ENCODE measurements around the gene GLI3.

Gene GLI3

DNA sequence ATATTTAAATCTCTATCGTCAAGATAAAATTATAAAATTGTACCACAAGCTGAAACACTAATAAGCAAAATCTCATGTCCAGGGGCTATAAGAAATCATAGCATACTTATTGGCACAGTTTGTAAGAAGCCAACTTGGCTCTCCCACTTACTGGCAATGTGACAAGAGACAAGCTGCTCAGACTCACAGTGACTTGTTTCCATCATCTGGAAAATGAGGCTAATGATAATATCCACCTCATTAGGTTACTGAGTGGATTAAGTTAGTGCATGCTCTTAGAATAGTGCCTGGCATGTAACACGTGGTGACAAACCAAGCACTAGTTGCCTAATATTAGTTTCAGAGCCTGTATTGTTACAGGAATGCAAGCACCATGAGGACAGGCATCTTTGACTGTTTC is 234.4 kb downstream of the GLI3 start:
- Mint-ChIP-seq H3K4me1 (no peaks in the 10 kb centered on the region), H3K27ac (no peak overlapping the region), H3K9me3 (no peaks in the 10 kb centered on the region), H3K36me3 (no peaks in the 10 kb centered on the region), H3K4me3 (no peak overlapping the region)
- no peak for ATAC-seq
- DNase-seq (ENCODE audit: low spot score in 2 of 2), result no peak

GRCh38 chr7:41999736-42000283 is 237.2 kb downstream of the GLI3 start:
- Mint-ChIP-seq H3K27ac (no peak overlapping the region), H3K9me3 (no peaks in the 10 kb centered on the region), H3K36me3 (no peaks in the 10 kb centered on the region), H3K4me3 (no peak overlapping the region), H3K4me1 (no peaks in the 10 kb centered on the region)
- DNase-seq (ENCODE audit: low spot score in 2 of 2) (no peak), ATAC-seq (no peak)

- ATAC-seq (no peak), DNase-seq (ENCODE audit: low spot score in 2 of 2) (no peak)
- Mint-ChIP-seq H3K36me3 (no peaks in the 10 kb centered on the region), H3K4me3 (no peak overlapping the region), H3K9me3 (no peaks in the 10 kb centered on the region), H3K4me1 (no peaks in the 10 kb centered on the region), H3K27ac (no peak overlapping the region)
Observed at GRCh38 chr7:41998041-41998440, 239.0 kb downstream of the GLI3 start.

DNA sequence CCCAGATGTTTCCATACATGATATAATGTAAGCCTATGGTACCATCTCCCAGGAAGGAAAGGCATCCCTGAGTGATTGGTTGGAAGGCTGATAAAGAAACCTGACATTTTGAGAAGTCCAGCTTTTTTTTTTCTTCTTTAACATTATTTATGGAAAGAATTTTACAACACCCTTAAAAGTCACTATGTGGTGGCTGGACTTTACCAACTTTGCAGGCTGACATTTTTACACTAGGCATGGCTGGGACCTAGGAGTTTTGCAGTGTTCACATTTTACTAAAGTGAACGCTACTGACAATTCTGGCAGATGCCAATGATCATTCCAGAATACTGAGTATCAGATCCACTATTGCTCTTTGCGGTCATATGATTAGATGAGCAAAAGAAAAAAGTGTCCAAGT is 239.9 kb downstream of the GLI3 start:
- ATAC-seq (no peak), DNase-seq (ENCODE audit: low spot score in 2 of 2) (no peak)
- Mint-ChIP-seq H3K36me3 (no peaks in the 10 kb centered on the region), H3K27ac (no peak overlapping the region), H3K4me3 (no peak overlapping the region), H3K9me3 (no peaks in the 10 kb centered on the region), H3K4me1 (no peaks in the 10 kb centered on the region)

DNA sequence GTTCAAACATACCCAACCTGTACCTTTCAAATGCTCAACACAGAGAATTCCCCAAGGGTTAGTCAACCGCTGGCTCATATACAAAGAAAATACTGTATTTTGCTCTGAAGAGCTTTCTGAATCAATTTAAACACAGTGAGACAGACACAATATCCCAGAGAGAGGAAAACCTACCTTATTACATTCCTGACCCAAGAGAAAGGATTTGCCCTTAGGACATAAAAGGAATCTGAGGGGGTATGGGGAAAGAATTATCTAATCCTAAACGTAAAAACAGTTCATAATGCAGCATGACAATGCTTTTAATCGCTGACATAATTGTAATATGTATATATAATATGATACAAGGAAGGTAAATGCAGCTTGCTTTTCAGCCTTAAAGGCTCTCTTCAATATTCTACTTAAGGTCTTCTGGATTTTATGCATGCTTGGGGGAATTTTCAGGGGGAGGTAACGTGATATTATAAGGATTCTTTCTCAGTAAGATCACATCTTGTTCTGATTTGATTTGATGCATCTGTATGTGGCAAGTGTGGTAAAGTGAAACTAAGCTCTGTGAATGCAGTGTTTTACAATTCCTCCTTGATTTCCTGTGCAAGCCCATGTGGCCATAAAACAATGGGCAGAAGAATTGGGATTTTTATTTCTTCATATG is 240.5 kb downstream of the GLI3 start:
- DNase-seq (ENCODE audit: low spot score in 2 of 2), result no peak
- H3K36me3 Mint-ChIP-seq, result no peaks in the 10 kb centered on the region
- H3K4me3 Mint-ChIP-seq, result no peak overlapping the region
- H3K4me1 Mint-ChIP-seq, result no peaks in the 10 kb centered on the region
- no peak for ATAC-seq
- H3K9me3 Mint-ChIP-seq, result no peaks in the 10 kb centered on the region
- no peak overlapping the region for H3K27ac Mint-ChIP-seq

- Mint-ChIP-seq H3K27ac (no peak overlapping the region), H3K4me3 (no peak overlapping the region), H3K4me1 (no peaks in the 10 kb centered on the region), H3K36me3 (no peaks in the 10 kb centered on the region), H3K9me3 (no peaks in the 10 kb centered on the region)
- DNase-seq (ENCODE audit: low spot score in 2 of 2) (no peak), ATAC-seq (no peak)
Observed at GRCh38 chr7:41995632-41996271, 241.3 kb downstream of the GLI3 start.

- Mint-ChIP-seq H3K9me3 (no peaks in the 10 kb centered on the region), H3K36me3 (no peaks in the 10 kb centered on the region), H3K4me1 (no peaks in the 10 kb centered on the region), H3K27ac (no peak overlapping the region), H3K4me3 (no peak overlapping the region)
- ATAC-seq (no peak), DNase-seq (ENCODE audit: low spot score in 2 of 2) (no peak)
Observed at GRCh38 chr7:41994746-41995110, 242.3 kb downstream of the GLI3 start.

GRCh38 chr7:41994036-41994745 is 242.8 kb downstream of the GLI3 start:
- H3K4me3 Mint-ChIP-seq, result no peak overlapping the region
- ATAC-seq (no peak), DNase-seq (ENCODE audit: low spot score in 2 of 2) (no peak)
- no peaks in the 10 kb centered on the region for H3K4me1 Mint-ChIP-seq
- no peaks in the 10 kb centered on the region for H3K9me3 Mint-ChIP-seq
- H3K36me3 Mint-ChIP-seq, result no peaks in the 10 kb centered on the region
- no peak overlapping the region for H3K27ac Mint-ChIP-seq

GRCh38 chr7:41992881-41993867 is 243.8 kb downstream of the GLI3 start:
- DNase-seq (ENCODE audit: low spot score in 2 of 2) (no peak), ATAC-seq (no peak)
- Mint-ChIP-seq H3K36me3 (no peaks in the 10 kb centered on the region), H3K27ac (no peak overlapping the region), H3K9me3 (no peaks in the 10 kb centered on the region), H3K4me3 (no peak overlapping the region), H3K4me1 (no peaks in the 10 kb centered on the region)

DNA sequence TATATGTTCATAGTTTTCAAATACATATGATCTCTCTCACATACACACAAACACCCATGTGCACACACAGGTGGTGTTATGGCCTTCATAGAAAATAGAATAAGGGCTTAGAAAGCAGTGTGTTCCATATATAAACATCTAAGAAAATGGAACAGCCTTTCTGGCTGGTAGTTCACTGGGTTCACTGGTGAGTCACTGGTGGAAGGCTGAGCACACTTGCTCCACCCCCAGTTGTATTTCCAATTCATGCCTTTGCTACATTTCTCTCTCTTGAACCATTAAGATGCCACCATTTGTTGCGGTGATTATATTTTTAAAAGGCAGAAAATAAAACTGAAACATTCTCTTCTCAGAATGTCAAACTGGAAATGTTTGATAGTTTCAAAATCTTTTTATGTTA is 252.1 kb downstream of the GLI3 start:
- H3K36me3 Mint-ChIP-seq, result no peaks in the 10 kb centered on the region
- H3K4me3 Mint-ChIP-seq, result no peak overlapping the region
- no peak overlapping the region for H3K27ac Mint-ChIP-seq
- no peaks in the 10 kb centered on the region for H3K9me3 Mint-ChIP-seq
- H3K4me1 Mint-ChIP-seq, result no peaks in the 10 kb centered on the region
- ATAC-seq (no peak), DNase-seq (ENCODE audit: low spot score in 2 of 2) (no peak)

- no peak for DNase-seq (ENCODE audit: low spot score in 2 of 2)
- no peaks in the 10 kb centered on the region for H3K36me3 Mint-ChIP-seq
- H3K27ac Mint-ChIP-seq, result no peak overlapping the region
- H3K4me1 Mint-ChIP-seq, result no peaks in the 10 kb centered on the region
- ATAC-seq, result no peak
- H3K4me3 Mint-ChIP-seq, result no peak overlapping the region
- no peaks in the 10 kb centered on the region for H3K9me3 Mint-ChIP-seq
Observed at GRCh38 chr7:41981046-41982040, 255.7 kb downstream of the GLI3 start.

DNA sequence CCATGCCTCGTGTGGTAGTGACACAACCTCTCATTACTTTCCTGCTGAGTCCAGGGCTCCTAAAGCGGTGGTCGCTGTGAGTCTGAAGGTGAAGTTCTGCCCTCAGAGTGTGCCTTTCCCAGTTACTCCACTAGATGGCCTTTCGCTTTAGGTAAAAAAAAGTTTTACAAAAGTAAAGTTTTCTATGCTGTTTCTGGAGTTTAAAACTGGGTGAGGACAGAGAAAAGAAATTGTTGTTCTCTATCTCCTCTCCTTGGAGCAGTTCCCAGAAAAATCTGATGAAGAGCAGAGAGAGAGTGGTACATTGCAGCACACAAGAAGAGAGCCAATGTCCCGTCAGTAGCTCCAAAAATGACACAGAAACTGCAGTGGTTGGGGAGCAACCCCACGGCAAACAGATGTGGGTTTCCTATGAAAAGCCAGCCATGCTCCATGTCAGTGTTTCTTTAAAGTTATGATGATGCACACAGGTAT is 257.1 kb downstream of the GLI3 start:
- H3K4me3 Mint-ChIP-seq, result no peak overlapping the region
- H3K36me3 Mint-ChIP-seq, result no peaks in the 10 kb centered on the region
- DNase-seq (ENCODE audit: low spot score in 2 of 2) (no peak), ATAC-seq (no peak)
- no peaks in the 10 kb centered on the region for H3K4me1 Mint-ChIP-seq
- H3K9me3 Mint-ChIP-seq, result no peaks in the 10 kb centered on the region
- no peak overlapping the region for H3K27ac Mint-ChIP-seq

GRCh38 chr7:41978858-41979257 is 258.2 kb downstream of the GLI3 start:
- no peak for DNase-seq (ENCODE audit: low spot score in 2 of 2)
- Mint-ChIP-seq H3K4me1 (no peaks in the 10 kb centered on the region), H3K4me3 (no peak overlapping the region), H3K27ac (no peak overlapping the region), H3K36me3 (no peaks in the 10 kb centered on the region), H3K9me3 (no peaks in the 10 kb centered on the region)
- ATAC-seq, result no peak

- no peak overlapping the region for H3K4me3 Mint-ChIP-seq
- no peaks in the 10 kb centered on the region for H3K36me3 Mint-ChIP-seq
- no peak overlapping the region for H3K27ac Mint-ChIP-seq
- ATAC-seq (no peak), DNase-seq (ENCODE audit: low spot score in 2 of 2) (no peak)
- H3K4me1 Mint-ChIP-seq, result no peaks in the 10 kb centered on the region
- H3K9me3 Mint-ChIP-seq, result no peaks in the 10 kb centered on the region
Observed at GRCh38 chr7:41977661-41978060, 259.3 kb downstream of the GLI3 start.
